KBM-7 (cell line): ENCODE measurements around the gene GAB1.

Experiments used
- DNase-seq: peaks from one replicate; pipeline ENCODE4 v3.0.0-alpha.2; 2015
- in situ Hi-C: fragments of 300-500 bp; cut with MboI; formaldehyde crosslinking; loops from 2 replicates; pipeline ENCODE4 v1.14.3; 2020; ENCODE audit warnings: low sequenced_read_pairs, low pct_unique_long_range_greater_than_20kb, mixed read lengths

Gene GAB1

GRCh38 chr4:143513314-143514168 lies 176.9 kb downstream of the GAB1 start, which contains the start of gene SMARCA5:
Gene SMARCA5, plus strand, starts transcription at chr4:143513702. Its CDS starts 223 bp downstream, at chr4:143513925.
- DNase-seq = peak; percentile 98
- in situ Hi-C loops = no loop called here

DNA sequence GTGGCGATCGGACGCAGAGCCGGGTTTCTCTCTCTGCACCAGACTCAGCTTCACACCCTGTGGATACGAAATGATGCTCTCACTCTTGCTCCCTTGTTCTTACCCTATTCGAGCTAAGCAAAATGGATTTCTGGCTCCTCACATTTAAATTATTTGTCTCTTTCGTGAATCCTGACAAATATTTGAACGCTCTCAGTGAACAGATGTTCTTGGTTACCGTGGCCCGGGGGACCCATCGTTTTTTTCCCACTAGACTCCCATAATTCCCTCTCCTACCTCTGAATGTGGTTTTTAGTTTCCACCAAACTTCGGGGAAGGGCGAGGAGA lies 177.5 kb downstream of the GAB1 start:
- in situ Hi-C loops = no loop called here
- DNase-seq = no peak

- in situ Hi-C loops = no loop called here
- peak; percentile 53 for DNase-seq
Observed at GRCh38 chr4:143514497-143514896, 177.8 kb downstream of the GAB1 start.

DNA sequence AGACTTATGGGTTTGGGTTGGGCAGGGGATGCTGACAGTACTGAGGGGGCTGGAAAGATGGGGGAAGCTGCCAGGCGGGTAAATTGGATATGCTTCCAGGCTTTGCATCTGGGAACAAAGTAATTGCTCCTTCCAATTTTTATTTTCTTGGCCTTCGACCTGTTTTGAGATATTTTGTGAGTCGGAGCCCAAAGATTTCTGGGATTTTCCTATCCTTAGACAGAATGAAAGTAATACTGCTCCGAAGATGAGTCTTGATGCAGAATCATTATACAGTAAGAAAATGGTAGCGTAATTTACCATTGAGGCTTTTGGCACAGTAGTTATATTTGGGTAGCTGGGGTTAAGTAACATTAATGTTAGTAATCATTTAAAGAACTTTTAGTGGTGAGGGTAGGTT lies 178.2 kb downstream of the GAB1 start:
- in situ Hi-C loops = no loop called here
- DNase-seq = no peak

- in situ Hi-C loops = no loop called here
- no peak for DNase-seq
Observed at GRCh38 chr4:143515905-143516304, 179.2 kb downstream of the GAB1 start.

DNA sequence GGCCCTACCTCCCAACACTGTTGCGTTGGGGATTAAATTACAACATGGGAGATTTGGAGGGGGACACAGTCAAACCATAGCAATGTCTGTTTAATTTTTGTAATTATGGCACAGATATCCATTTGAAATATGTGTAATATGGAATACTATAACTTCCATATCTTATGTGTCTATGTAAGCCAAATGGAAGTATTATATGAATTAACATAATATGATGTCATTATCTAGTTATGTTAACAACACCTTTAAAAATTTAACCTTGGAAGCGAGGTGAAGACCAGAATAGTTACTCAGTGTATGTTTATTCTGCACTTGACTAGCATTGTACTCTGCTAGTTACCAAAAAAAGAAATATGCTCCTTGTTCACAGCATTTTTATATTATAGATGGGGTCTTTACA lies 181.1 kb downstream of the GAB1 start:
- DNase-seq = no peak
- in situ Hi-C loops = no loop called here
